Hematopoietic multipotent progenitor cell treated with erythropoietin and hydrocortisone succinate and interleukin-3 and kit ligand, for 15 days (in vitro differentiated cells): Measurements from ENCODE around the gene PLEKHG2.

Experiments used
- DNase-seq: peaks from one replicate; pipeline ENCODE4 v3.0.0-alpha.2; 2015; ENCODE audit warnings: low spot score

The PLEKHG2 gene

DNA sequence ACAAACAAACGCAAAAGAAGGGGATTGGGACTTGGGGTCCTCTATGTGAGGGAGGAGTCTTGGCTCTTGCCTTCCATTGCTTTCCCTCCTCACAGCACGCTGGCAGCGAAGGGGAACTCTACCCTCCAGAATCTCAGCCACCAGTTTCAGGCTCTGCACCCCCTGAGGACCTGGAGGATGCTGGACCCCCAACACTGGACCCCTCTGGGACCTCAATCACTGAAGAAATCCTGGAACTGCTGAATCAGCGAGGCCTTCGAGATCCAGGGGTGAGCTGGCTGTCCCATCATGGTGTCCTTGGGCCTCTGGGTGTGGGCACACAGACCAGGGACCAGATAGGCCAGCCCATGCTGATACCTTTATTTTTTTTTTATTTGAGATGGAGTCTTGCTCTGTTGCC is 9.6 kb downstream of the PLEKHG2 start:
- no peak for DNase-seq

DNA sequence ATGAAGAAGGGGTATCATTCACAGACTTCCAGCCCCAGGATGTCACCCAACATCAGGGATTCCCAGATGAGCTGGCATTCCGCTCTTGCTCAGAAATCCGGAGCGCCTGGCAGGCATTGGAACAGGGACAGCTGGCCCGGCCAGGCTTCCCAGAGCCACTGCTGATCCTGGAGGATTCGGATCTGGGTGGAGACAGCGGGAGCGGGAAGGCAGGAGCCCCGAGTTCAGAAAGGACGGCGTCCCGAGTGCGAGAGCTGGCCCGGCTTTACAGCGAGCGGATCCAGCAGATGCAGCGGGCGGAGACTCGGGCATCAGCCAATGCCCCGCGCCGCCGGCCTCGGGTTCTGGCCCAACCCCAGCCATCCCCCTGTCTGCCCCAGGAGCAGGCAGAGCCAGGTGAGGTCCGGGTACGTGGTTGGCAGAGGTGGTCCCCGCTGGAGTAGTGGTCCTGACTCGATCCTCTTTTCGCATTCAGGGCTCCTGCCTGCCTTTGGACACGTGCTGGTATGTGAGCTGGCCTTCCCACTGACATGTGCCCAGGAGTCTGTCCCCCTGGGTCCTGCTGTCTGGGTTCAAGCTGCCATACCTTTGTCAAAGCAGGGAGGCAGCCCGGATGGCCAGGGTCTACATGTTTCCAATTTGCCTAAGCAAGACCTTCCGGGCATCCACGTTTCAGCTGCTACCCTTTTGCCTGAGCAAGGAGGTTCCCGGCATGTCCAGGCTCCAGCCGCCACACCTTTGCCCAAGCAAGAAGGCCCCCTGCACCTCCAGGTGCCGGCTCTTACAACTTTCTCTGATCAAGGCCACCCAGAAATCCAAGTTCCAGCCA is 11.0 kb downstream of the PLEKHG2 start:
- no peak for DNase-seq

DNA sequence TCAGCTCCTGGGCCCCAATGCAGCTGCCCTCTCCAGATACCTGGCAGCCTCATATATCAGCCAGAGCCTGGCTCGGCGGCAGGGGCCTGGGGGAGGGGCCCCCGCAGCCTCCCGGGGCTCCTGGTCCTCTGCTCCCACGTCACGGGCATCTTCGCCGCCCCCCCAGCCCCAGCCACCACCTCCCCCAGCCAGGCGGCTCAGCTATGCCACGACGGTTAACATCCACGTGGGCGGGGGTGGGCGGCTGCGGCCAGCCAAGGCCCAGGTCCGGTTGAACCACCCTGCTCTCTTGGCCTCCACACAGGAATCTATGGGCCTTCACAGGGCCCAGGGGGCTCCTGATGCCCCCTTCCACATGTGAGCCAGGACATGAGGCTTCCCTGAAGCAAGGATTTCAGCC is 12.5 kb downstream of the PLEKHG2 start:
- DNase-seq = no peak

DNA sequence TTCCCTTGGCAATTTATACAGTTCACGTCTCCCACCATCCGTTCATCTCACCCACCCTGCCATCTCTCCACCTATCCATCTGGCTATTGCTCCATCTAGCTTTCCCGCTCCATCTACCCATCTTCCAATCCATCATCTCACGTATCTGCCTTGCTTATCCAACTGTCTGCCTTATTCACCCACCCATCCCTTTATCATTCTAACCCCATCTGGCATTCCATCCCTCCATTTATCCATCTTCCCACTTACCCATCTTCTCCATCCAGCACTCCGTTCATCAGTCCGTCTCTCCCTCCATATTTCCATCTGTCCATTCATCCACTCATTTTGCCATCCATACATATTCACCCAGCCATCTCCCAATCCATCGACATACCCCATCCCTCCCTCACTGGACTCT is 13.3 kb downstream of the PLEKHG2 start:
- DNase-seq = no peak

DNA sequence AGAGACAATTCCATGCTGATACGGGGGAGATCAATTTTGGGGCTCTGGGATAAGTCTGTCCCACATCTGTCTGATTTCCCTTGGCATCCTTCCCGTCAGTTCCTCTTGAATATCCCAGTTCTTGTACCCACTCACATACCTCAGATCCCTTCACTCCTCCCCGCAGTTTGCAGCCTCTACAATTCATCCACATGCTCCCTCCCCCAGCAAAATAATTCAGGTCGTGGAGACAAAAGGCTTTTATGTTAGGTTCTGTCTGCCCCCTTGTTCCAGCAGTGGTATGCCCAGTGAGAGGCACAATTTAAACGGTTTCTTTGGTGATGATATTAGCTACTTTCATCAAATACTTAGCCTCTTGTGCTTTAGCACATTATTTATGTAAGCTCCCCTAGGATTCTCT is 13.7 kb downstream of the PLEKHG2 start:
- DNase-seq = no peak

DNA sequence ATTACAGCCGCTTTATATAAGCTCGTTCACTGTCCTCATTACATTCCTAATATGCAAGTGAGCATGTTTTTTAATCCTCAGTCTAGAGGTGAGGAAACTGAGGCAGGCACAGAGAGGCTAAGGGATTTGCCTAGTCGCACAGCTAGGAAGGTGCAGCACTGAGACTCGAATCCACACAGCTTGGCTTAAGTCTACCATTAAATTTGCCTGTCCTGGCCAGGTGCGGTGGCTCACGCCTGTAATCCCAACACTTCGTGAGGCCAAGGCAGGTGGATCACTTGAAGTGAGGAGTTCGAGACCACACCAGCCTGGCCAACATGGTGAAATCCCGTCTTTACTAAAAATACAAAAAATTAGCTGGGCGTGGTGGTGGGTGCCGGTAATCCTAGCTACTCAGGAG is 15.2 kb downstream of the PLEKHG2 start:
- no peak for DNase-seq

DNA sequence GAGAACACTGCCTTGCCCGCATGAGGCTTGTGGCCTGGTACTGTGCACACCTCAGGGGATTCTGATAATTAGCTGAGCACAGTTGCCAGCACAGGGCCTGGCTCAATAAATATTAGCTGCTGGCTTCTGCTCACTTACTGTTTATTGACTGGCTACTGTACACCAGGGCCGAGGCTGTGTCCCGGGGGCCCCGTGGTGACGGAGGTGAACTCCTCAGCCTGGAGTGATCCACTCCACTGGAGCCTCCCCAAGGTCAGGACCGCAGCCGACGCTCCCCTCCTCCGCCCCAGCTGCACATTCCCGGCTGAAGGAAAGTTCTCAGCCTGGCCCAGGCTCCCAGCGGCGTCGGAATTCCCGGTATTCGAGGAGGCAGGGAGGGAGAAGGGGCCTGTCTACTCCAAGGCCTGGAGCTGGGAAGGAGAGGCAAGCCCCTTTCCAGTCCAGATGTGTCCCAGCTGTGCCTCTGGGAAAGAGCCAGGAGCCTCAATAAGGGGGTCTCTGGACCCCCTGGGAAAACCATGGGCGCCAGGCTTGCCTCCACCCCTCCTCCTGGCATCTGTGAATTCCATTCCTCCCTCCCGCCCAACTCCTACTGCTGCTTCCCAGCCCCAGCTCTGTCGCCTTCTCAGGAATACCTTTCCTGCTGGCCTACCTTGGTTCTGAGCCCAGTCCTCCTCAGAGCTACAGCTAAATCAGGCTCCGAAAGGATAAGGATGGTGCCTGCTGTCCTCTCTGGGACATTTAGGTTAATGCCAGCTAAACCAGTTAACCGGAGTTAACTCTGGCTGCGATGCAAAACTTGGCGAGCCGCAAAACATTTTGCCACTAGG is 16.0 kb downstream of the PLEKHG2 start:
- DNase-seq = no peak

DNA sequence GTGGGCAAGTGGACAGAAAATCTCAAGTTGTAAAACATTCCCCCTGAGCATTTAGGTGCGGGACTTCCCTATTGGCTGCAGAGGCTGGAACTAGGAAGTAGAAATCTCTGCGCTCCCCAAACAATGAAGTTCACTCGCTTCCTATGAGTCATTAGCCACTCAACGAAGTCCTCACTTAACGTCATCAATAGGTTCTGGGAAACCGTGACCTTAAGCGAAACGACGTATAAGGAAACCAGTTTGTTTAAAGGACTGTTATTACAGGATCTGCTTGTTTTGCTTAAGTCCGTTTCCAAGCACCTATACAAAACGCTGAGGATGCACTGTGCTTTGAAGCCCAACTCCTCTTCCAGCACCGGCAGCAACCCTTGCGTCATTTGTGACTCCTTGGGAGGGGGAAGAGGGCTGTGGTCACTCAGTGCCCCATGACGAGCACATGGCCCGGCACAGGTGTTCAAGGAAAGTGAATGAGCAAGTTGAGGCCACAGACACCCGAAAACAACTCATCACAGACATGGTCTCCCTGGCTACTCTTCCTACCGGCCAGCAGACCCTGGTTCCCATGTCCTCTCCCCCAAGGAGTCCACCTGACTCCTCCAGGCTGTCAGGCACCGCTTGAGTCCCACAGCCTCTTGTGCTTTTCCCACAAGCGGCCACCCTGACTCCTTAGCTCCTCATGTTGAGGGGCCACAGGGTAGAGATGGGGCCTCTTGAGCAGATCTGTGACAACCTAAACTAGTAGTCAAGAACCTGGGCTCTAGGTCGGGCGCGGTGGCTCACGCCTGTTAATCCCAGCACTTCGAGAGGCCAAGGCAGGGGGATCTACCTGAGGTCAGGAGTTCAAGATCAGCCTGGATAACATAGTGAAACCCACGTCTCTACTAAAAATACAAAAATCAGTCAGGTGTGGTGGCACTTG is 18.5 kb downstream of the PLEKHG2 start:
- DNase-seq = no peak

DNA sequence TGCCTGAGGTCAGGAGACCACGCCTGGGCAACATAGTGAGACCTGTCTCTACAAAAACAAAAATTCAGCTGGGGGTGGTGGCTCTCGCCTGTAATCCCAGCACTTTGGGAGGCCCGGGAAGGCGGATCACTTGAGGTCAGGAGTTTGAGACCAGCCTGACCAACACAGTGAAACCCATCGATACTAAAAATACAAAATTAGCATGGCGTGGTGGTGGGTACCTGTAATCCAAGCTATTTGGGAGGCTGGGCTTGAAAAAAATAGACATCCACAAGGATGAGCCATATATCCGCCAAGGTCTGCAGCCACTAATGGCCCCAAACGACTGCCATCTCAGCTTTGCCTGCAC is 20.2 kb downstream of the PLEKHG2 start:
- DNase-seq = no peak

DNA sequence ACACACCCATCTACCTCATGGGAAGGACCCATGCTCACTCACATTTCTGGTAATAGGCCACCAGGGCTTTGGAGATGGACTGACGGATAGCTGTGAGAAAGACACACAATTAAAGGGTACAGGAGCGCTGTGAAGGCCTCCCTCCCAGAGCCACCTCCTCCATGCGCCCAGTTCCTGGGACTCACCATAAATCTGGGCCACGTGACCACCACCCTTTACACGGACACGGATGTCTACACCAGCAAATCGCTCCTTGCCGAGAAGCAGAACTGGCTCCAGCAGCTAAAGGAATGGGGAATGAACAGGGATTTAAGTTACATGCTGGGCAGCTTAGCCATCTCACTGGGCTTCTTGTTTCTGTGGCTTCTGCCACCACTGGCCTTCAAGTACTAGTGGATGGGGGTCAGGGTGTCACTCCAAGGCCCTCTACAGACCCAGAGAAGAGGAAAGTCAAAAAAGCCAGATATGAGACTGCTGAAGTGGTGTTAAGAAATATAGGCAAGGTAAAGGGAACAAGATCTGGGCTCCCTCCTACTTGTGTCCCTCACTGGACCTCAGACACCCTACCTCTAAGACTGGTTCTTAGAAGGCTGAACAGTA is 21.1 kb downstream of the PLEKHG2 start:
- DNase-seq = no peak

DNA sequence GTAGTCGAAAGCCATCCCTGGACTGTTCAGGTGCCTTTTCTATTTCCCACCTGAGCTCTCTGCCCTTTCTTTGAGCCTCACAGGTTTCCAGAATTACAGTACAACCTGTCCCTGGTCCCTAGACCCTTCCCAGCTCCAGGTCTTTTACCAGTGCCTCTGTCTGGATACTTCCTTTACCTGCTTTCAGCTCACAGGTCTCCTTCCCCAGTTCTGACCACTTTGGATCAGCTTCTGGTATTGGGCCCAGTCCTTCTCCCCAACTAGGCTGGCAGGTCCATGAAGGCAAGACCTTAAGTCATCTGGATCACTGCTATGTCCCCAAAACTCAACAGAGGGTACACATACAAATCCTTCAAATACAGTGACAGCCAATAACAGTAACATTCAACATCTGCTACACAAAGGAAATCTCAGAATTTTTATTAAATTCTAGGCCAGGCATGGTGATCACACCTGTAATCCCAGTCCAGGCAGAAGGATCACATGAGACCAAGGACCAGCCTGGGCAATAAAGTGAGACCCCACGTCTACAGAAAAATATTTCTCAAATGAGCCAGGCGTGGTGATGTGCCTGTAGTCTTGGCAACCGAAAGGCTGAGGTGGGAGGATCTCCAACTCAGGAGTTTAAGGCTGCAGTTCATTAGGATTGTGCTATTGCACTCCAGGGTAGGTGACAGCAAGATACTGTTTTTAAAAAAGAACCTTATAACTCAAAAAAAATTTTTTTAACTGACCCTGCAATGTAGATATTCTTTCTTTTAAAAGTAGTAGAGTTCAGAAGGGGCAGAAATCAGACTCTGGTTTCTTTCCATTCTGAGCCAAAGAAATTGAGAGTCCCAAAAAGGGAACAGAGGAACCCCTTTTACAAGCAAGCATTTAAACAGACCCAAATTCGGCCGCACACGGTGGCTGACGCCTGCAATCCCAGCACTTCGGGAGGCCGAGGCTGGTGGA is 21.9 kb downstream of the PLEKHG2 start:
- DNase-seq = no peak

DNA sequence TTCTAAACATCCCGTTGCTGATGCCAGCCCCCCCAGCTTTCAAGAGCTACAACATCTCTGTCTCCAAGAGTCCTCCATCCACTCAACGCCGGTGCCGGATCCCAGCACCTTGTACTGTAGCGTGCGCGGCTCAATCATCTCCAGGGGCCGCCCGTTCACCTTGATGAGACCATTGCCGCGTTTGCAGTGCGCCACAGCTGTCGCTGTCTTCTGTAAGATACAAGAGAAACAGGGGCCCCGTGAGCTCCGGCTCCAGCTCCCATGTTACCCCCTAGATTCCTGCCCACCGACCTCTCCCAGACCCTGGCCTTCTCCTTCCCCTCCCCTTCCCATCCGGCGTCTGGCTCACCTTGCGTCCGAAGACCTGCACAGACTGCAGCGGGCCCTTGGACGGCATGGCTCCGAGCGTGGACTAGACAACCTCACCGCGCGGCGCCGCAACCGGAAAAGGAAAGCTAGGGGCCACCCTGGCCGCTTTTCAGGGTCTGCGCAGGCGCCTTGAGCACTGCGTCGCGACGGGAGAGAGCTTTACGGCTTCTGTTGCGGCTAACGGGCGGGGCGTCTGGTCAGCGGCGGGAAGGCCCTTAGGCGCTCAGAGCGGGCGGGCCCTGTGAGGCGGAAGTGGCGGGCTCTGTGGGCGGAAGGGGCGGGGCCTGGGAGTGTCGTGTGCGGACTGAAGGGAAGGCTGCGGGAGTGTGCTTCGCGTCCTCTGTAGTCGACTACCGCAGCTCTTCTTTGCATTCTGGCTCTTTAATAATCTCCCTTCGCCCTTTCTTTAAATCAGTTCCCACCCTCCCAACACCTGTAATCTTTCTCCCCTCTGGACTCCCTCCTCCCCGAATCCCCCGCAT is 23.3 kb downstream of the PLEKHG2 start, which contains the start of gene RPS16:
RPS16 (minus strand) TSS at position 451 of the 851 bp plus-strand sequence; CDS start at position 397, 54 bp downstream.
- DNase-seq = peak; percentile 99

DNA sequence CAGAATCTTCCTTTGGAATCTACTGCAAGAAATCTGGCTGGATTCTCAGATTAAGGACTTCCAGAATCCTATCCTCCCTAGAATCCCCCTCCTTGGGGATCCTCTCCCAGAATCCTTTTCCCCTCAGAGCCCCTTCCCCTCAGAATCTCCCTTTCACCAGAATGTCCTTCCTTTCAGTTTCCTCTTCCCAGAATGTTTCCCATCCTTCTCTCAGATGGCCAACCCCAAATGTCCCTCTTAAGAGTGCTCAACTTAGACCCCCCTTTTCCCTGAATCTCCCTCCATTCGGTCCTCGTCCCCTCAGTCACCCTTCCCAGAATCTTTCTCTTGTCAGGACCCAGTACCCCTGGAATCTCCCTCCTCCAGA is 23.9 kb downstream of the PLEKHG2 start:
- DNase-seq = no peak

DNA sequence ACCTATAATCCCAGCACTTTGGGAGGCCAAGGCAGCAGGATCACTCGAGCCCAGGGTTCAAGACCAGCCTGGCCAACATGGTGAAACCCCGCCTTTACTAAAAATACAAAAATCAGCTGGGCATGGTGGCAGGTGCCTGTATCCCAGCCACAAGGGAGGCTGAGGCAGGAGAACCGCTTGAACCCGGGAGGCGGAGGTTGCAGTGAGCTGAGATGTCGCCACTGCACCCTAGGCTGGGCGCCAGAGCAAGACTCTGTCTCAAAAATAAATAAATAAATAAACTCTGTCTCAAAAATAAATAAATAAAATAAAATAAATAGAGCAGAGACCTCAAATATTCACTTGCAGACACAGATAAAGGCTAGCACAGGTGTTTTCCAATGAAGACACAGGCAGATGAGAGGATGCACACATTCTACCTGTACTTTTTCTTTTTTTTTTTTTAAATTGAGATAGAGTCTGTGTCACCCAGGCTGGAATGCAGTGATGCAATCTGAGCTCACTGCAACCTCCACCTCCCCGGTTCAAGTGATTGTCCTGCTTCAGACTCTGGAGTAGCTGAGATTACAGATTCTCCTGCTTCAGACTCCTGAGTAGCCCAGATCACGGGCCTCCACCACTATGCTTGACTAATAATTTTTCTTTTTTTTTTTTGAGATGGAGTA is 25.9 kb downstream of the PLEKHG2 start:
- DNase-seq = no peak

DNA sequence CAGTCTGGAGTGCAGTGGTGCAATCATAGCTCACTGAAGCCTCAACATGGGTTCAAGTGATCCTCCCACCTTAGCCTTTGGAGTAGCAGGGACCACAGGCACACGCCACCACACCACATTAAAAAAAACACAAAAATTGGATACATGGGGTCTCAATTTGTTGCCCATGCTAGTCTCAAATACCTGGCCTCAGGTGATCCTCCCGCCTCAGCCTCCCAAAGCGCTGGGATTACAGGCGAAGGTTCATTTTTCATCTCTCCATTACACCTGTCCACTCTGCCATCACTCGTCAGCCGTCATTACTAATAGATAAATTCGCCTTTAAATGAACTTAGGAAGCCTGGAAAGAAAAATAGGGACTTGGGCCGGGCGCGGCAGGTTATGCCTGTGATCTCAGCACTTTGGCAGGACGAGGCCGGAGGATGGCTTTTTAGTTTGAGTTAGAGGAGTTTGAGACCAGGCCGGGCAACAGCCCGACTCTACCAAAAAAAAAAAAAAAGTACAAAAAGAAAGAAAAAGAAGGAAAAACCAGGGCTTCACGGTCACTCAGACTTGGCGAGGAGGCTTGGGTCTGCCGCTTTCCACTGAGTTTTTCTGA is 32.2 kb downstream of the PLEKHG2 start:
- no peak for DNase-seq

DNA sequence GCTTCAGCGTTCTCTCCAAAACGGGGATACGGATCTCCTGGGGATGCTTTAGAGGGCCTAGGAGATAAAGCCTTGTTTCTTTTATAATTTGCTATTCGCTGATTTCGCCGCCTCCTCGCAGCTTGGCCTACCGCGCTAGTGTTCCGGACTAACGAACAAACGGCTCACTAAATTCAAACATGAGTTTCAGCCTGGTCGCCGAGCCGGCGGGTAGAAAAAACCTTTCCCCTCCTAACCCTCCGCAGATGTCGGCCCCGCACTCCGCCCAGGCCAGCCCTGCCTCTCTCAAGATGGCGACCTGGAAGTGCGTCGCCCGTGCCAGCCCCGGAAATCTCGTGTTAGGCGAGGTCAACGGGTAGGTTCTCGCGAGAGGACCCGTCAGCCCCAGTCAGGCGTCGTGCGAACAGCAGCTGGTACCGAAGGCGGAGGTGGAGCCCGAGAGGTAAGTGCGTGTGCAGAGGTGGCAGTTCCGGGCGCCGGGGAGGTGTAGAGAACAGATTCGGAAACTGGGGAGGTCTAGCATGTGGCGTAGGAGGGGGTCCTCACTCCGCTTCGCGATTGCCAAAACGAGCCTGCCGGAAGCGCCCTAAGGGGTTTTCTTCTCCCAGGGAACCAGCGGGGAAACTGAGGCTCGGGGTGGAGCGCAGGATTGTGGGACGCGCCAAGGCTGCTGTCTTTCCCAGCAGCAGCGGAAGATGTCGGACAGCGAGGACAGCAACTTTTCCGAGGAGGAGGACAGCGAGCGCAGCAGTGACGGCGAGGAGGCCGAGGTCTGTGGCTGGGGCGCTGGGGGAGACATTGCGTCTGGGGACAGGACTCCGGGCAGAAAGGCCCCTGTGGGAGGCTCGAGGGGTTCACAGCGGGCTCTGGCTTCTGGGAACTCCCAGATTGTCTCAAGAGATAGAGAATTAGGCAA is 33.0 kb downstream of the PLEKHG2 start, which contains the start of gene SUPT5H:
SUPT5H (plus strand) TSS at position 387 of the 916 bp plus-strand sequence; CDS start at position 696, 309 bp downstream.
- peak; percentile 99 for DNase-seq

DNA sequence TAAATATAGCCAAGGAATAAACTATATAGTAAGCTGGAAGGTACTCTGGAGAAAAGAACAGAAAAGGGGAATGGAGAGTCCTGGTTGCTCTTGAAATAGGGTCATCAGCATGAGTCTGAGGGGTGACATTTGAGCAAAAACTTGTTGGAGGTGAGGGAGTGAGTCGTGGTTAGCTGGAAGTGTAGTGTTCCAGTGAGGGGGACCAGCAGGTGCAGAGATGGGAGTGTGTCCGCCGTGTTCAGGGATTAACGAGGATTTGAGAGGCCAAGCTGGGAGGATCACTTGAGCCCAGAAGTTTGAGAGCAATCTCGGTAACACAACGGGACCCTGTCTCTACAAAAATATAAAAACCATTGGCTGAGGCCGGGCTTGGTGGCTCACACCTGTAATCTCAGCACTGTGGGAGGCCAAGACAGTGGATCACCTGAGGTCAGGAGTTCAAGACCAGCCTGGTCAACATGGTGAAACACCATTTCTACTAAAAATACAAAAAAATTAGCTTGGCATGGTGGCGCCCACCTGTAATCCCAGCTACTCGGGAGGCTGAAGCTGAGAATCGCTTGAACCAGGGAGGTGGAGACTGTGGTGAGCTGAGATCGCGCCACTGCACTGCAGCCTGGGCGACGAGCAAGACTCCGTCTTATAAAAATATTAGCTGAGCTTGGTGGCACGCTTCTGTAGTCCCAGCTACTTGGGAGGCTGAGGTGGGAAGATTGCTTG is 34.1 kb downstream of the PLEKHG2 start:
- DNase-seq = no peak
